Retinal pigment epithelial cell (primary cell): ENCODE results near the gene SUPT4H1.

Source experiments
- DNase-seq: peaks from one replicate; pipeline ENCODE4 v3.0.0-alpha.2; 2010; ENCODE audit warnings: low read depth
- H3K4me3 ChIP-seq: 2 replicates; pipeline ENCODE4 v1.5.1; 2011; ENCODE audit warnings: mild to moderate bottlenecking, low read length, control low read depth, moderate library complexity
- TF ChIP-seq, protein P1 (sequence below): conservative IDR thresholded peaks from 2 replicates; pipeline ENCODE4 v1.5.1; 2011; ENCODE audit warnings: low read depth, low read length, control low read depth, inconsistent platforms

Gene SUPT4H1

DNA sequence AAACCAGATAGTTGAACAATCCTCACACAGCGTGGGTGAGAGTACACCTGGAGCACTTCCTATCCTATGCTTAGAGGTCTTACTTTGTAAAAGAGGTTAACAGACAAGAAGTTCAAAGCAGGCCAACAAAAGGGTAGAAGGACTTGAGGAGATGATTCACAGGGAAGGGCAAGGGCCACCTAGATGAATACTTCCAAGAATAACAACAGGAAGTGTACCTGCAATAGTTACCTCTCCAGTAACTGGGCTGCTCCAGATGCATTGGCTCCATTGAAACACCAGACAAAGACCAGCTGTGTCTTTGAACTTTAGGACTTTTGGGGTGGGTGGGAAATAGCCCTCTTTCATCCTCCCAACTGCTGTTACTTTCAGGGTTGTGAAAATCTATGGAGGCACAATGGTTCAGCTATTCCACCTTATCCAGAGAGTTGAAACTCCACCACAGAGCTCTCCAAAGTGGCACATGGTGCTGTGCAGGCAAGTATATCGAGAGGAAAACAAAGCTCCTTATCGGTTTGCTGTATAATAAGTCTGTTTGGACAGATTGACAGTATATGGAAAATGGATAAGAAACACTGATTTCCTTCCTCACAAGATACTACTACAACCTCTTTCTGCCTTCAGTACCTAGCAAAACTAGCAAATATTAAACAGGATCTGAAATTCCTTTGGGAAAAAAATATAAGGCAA lies 42.7 kb upstream of the SUPT4H1 start:
- H3K4me3 ChIP-seq = no peak overlapping the region
- no peak for DNase-seq
- TF ChIP-seq, protein P1, sequence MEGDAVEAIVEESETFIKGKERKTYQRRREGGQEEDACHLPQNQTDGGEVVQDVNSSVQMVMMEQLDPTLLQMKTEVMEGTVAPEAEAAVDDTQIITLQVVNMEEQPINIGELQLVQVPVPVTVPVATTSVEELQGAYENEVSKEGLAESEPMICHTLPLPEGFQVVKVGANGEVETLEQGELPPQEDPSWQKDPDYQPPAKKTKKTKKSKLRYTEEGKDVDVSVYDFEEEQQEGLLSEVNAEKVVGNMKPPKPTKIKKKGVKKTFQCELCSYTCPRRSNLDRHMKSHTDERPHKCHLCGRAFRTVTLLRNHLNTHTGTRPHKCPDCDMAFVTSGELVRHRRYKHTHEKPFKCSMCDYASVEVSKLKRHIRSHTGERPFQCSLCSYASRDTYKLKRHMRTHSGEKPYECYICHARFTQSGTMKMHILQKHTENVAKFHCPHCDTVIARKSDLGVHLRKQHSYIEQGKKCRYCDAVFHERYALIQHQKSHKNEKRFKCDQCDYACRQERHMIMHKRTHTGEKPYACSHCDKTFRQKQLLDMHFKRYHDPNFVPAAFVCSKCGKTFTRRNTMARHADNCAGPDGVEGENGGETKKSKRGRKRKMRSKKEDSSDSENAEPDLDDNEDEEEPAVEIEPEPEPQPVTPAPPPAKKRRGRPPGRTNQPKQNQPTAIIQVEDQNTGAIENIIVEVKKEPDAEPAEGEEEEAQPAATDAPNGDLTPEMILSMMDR = no peak

DNA sequence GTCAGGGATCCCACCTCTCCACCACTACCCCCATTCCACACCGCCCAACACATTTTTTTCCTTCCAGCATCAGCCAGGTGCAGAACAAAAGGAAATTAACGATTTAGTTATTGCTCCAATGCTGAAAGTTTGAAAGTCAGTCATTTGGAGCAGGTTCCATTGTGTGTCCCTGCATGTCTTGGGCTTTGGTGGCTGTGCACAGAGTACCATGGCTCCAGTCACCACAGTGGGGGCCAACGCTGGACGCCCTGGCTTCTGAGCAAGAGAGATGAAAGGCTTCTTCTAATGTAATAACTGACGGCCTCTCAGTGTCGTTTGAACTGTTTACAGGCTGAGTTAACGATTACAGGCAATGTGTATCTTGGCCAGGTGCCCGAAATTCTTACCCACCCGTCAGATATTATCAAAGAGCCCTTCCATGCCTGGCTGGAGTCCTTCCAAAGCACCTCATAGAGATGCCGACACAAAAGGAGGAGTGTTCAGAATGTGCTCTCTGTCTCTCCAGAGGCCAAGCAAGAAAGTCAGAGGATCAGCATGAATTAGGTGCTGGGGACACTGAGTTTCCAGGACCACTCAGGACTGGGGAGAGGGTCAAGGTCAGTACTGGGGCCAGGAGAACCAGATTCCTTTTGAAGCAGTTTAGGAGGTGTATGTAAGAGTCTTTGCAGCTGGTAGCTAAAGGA lies 39.4 kb upstream of the SUPT4H1 start:
- DNase-seq = peak; percentile 67
- no peak overlapping the region for H3K4me3 ChIP-seq
- TF ChIP-seq, protein P1 = no peak

DNA sequence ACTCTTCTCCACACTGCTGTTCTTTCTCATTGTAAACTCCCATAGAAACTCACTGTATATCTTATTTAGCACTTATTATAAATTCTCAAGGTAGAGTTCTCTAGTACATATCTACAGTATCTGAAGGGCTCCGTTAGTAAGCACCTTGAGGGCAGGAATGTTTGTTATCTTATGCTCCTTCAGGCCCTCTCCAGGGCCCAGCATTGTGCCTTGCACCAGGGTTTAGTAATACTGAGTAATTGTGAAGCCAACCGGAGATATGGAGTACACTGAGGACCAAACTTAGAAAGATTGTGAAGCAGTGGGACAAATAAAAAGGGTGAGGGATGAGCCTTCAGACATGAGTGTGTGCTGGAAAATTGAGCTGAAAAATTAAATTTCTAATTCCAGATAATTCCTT lies 38.9 kb upstream of the SUPT4H1 start:
- TF ChIP-seq, protein P1 = no peak

DNA sequence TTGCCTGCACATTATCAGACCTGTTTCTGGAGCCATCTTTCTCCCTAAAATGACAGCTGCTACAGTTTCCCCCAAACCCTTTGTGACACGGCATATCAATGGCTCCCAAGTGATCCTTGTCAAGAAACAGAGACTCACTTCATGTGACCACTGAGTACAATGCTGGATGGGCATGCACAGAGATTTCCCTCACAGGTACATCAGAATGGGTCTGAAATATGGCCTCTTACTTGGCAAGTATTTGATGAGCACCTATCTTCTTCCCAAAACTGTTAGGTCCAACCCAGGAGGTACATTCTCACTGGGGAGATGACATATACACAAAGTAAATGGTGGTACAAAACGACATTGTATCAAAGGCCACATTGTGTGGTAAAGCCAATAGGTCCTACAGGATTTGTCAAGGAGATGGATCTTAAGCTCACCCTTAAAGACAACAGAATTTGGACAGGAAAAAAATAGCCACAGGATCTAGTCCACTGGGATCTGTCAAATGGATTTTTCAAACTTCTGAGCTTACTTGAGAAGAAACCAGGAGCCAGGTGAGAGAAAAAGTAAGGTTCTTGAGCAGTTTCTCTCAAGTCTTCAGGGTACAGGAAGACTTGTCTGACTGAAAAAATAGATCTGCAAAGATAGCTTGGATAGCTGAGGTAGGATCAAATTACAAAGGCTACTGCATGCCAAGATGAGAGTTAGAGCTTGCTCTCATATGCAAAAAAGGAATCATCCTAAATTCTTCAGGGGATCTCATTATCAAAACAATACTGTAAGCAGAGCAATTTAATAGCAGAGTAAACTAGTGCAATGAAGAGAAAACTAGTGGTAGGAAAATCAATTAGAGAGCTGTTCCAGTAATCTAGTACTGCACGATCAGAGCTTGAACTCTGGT lies 36.5 kb upstream of the SUPT4H1 start:
- TF ChIP-seq, protein P1 = no peak
- H3K4me3 ChIP-seq = no peak overlapping the region
- no peak for DNase-seq

More for the DNA sequence above, 38.9 kb upstream of the SUPT4H1 start:
- no peak overlapping the region for H3K4me3 ChIP-seq
- DNase-seq = no peak

DNA sequence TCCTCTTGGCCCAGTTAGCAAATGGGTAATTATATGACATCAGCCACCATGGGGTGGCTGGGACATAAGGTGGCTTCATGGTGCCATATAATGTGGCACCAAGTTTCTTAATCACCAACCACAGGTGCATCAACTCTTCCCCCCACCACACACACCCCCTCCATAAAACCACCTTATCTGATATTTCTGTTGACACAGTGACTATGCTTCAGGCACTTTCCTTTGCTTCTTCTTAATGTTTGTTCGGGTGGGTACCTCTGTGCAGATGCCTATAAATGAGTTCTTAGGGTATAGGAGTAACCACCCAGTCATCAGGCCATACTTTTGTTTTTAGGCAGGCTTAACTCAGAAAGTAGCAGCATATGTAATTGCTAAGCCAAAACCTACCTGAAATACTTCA lies 35.8 kb upstream of the SUPT4H1 start:
- H3K4me3 ChIP-seq = no peak overlapping the region
- no peak for DNase-seq
- TF ChIP-seq, protein P1 = no peak

DNA sequence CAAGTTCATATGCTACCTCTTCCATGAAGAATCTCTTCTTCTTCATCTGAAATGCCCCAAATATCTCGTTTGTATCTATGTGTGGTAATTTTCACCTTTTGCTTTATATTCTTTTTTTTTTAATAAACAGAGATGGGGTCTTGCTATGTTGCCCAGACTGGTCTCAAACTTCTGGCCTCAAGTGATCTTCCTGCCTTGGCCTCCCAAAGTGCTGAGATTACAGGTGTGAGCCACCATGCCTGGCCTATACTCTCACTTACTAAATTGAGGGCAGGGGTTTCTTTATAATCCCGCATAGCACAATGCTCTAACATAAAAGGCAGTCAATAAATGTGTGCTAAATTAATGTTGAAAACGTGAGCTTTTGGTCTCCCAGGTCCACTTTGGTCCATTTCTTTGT lies 34.7 kb upstream of the SUPT4H1 start:
- TF ChIP-seq, protein P1 = no peak
- no peak for DNase-seq
- no peak overlapping the region for H3K4me3 ChIP-seq
